Astrocyte (in vitro differentiated cells and primary cell): Measurements from ENCODE around the gene ZNF730. TPM values are rescaled to one million over a fixed set of nuclear protein-coding genes. Genes with fewer than 3 reads are reported as not detected.

Experiments
- DNase-seq: peaks from one replicate; pipeline ENCODE4 v3.0.0-alpha.2; 2010; ENCODE audit warnings: low read depth
- FAIRE-seq: peaks from 2 replicates; lab custom pipeline; 2011; peaks lifted over from hg19 to GRCh38; lab: Jason Lieb, UNC
- H2AFZ ChIP-seq: 2 replicates; pipeline ENCODE4 v1.6.0; 2012; ENCODE audit warnings: low read depth, low read length, inconsistent platforms
- H3K27ac ChIP-seq: 2 replicates; pipeline ENCODE4 v1.5.1; 2011; ENCODE audit warnings: low read depth, low read length, inconsistent platforms
- H3K27me3 ChIP-seq: 2 replicates; pipeline ENCODE4 v1.6.0; 2011; ENCODE audit warnings: low read length, inconsistent platforms; ENCODE audit not compliant: insufficient read depth
- H3K36me3 ChIP-seq: 2 replicates; pipeline ENCODE4 v1.5.1; 2011; ENCODE audit warnings: low read length, inconsistent platforms; ENCODE audit not compliant: insufficient read depth
- H3K4me1 ChIP-seq: 2 replicates; pipeline ENCODE4 v1.5.1; 2011; ENCODE audit warnings: low read length, inconsistent platforms; ENCODE audit not compliant: insufficient read depth
- H3K4me2 ChIP-seq: 2 replicates; pipeline ENCODE4 v1.6.0; 2012; ENCODE audit warnings: low read length, inconsistent platforms
- H3K4me3 ChIP-seq: 2 replicates; pipeline ENCODE4 v1.5.1; 2011; ENCODE audit warnings: low read depth, mild to moderate bottlenecking, low read length, inconsistent platforms; ENCODE audit not compliant: insufficient read depth
- H3K79me2 ChIP-seq: 2 replicates; pipeline ENCODE4 v1.6.0; 2012; ENCODE audit warnings: mild to moderate bottlenecking, low read length, inconsistent platforms; ENCODE audit not compliant: insufficient read depth
- H3K9ac ChIP-seq: 2 replicates; pipeline ENCODE4 v1.6.0; 2012; ENCODE audit warnings: mild to moderate bottlenecking, low read length, inconsistent platforms
- H3K9me3 ChIP-seq: 2 replicates; pipeline ENCODE4 v1.5.1; 2012; ENCODE audit warnings: low read depth, mild to moderate bottlenecking, low read length, inconsistent platforms; ENCODE audit not compliant: insufficient read depth
- H4K20me1 ChIP-seq: 2 replicates; pipeline ENCODE4 v1.6.0; 2012; ENCODE audit warnings: low read length, inconsistent platforms; ENCODE audit not compliant: insufficient read depth
- H3K27ac Mint-ChIP-seq: one replicate; pipeline ENCODE4 v1.8.0; 2021; ENCODE audit warnings: mild to moderate bottlenecking, mixed read lengths; ENCODE audit not compliant: unreplicated experiment
- H3K27me3 Mint-ChIP-seq: one replicate; pipeline ENCODE4 v1.8.0; 2021; ENCODE audit warnings: low read depth, mixed read lengths; ENCODE audit not compliant: unreplicated experiment
- H3K36me3 Mint-ChIP-seq: one replicate; pipeline ENCODE4 v1.8.0; 2021; ENCODE audit warnings: low read depth, mixed read lengths; ENCODE audit not compliant: unreplicated experiment
- H3K4me1 Mint-ChIP-seq: one replicate; pipeline ENCODE4 v1.8.0; 2021; ENCODE audit warnings: low read depth, mixed read lengths; ENCODE audit not compliant: unreplicated experiment
- H3K4me3 Mint-ChIP-seq: one replicate; pipeline ENCODE4 v1.8.0; 2021; ENCODE audit warnings: mild to moderate bottlenecking, moderate library complexity, mixed read lengths; ENCODE audit not compliant: unreplicated experiment
- H3K9me3 Mint-ChIP-seq: one replicate; pipeline ENCODE4 v1.8.0; 2021; ENCODE audit warnings: mild to moderate bottlenecking, mixed read lengths; ENCODE audit not compliant: unreplicated experiment
- EZH2 ChIP-seq: IDR thresholded peaks from 2 replicates; pipeline ENCODE4 v1.6.1; 2012; ENCODE audit warnings: mild to moderate bottlenecking, low read length, inconsistent platforms; ENCODE audit not compliant: insufficient read depth
- total RNA-seq: library from RNA; stranded (reverse); gene quantifications from 2 replicates; pipeline ENCODE4 v1.2.1, GENCODE V29; 2021
- TF ChIP-seq, protein P1 (sequence below): IDR thresholded peaks from 2 replicates; pipeline ENCODE4 v1.5.1; 2011; ENCODE audit warnings: low read depth, mild to moderate bottlenecking, inconsistent platforms, low read length, moderate library complexity; ENCODE audit not compliant: insufficient read depth

Gene ZNF730
- total RNA-seq, 1 donor from 2014 or later = 2.8 TPM

DNA sequence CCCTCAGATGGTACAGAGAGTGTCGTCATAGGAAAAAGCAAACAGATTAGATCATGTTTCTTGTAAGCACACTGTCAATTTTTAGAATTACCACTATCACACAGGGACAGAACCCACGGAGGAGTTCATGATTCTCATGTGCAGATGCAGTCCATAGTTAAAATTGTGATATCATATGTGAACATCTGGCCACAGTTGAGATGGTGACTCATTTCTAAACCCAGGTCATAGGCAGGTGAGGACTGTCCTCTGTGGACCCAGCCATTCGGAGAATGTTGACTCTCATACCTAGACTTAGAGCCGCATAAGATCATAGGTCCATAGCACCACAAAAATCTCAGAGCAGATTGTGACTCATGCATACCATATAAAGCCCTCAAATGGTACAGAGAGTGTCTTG lies 17.8 kb upstream of the ZNF730 start:
- peaks cover 24% of the 10 kb centered on the region for H3K36me3 ChIP-seq
- no peak overlapping the region for H3K27ac ChIP-seq
- H3K79me2 ChIP-seq = peaks cover 7% of the 10 kb centered on the region
- Mint-ChIP-seq H3K4me1 (peaks cover 8% of the 10 kb centered on the region), H3K9me3 (peaks cover 3% of the 10 kb centered on the region), H3K4me3 (no peak overlapping the region), H3K27me3 (no peaks in the 10 kb centered on the region), H3K27ac (no peak overlapping the region), H3K36me3 (peaks cover 39% of the 10 kb centered on the region)
- H3K4me1 ChIP-seq = no peaks in the 10 kb centered on the region
- H3K27me3 ChIP-seq = no peaks in the 10 kb centered on the region
- FAIRE-seq (no peak), DNase-seq (peak; percentile 8)
- TF ChIP-seq, protein P1, sequence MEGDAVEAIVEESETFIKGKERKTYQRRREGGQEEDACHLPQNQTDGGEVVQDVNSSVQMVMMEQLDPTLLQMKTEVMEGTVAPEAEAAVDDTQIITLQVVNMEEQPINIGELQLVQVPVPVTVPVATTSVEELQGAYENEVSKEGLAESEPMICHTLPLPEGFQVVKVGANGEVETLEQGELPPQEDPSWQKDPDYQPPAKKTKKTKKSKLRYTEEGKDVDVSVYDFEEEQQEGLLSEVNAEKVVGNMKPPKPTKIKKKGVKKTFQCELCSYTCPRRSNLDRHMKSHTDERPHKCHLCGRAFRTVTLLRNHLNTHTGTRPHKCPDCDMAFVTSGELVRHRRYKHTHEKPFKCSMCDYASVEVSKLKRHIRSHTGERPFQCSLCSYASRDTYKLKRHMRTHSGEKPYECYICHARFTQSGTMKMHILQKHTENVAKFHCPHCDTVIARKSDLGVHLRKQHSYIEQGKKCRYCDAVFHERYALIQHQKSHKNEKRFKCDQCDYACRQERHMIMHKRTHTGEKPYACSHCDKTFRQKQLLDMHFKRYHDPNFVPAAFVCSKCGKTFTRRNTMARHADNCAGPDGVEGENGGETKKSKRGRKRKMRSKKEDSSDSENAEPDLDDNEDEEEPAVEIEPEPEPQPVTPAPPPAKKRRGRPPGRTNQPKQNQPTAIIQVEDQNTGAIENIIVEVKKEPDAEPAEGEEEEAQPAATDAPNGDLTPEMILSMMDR = no peak
- TF ChIP-seq EZH2 = no peak
- no peak overlapping the region for H2AFZ ChIP-seq
- H3K9me3 ChIP-seq = peaks cover 3% of the 10 kb centered on the region
- no peak overlapping the region for H3K4me3 ChIP-seq
- no peak overlapping the region for H3K9ac ChIP-seq
- H3K4me2 ChIP-seq = no peak overlapping the region
- no peaks in the 10 kb centered on the region for H4K20me1 ChIP-seq

DNA sequence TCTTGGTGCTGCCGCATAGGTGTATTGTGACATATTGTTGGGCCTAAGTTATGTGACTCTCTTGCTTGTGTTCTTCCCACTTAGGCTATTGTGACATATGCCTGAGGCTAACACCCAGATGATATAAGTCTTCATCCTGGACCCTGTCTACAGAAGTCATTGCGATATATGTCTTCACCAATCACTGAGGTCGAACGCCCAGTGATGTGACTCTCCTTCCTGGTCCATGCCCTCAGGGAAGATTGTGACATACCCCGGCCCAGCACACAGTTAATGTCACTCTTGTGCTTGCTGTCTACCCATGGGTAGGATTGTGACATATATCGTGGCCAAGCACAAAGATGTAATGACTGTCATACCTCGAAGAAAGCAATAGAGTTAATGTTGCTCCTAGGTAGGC lies 16.9 kb upstream of the ZNF730 start:
- Mint-ChIP-seq H3K27me3 (no peaks in the 10 kb centered on the region), H3K36me3 (peaks cover 37% of the 10 kb centered on the region), H3K9me3 (peaks cover 3% of the 10 kb centered on the region), H3K4me3 (no peak overlapping the region), H3K4me1 (peaks cover 8% of the 10 kb centered on the region), H3K27ac (no peak overlapping the region)
- DNase-seq (no peak), FAIRE-seq (no peak)
- no peaks in the 10 kb centered on the region for H3K27me3 ChIP-seq
- H3K4me2 ChIP-seq = no peak overlapping the region
- peaks cover 3% of the 10 kb centered on the region for H3K9me3 ChIP-seq
- H2AFZ ChIP-seq = no peak overlapping the region
- TF ChIP-seq, protein P1 = no peak
- TF ChIP-seq EZH2 = no peak
- peaks cover 23% of the 10 kb centered on the region for H3K36me3 ChIP-seq
- H3K9ac ChIP-seq = no peak overlapping the region
- H3K4me1 ChIP-seq = no peaks in the 10 kb centered on the region
- H3K79me2 ChIP-seq = peaks cover 3% of the 10 kb centered on the region
- no peaks in the 10 kb centered on the region for H4K20me1 ChIP-seq
- no peak overlapping the region for H3K4me3 ChIP-seq
- H3K27ac ChIP-seq = no peak overlapping the region

DNA sequence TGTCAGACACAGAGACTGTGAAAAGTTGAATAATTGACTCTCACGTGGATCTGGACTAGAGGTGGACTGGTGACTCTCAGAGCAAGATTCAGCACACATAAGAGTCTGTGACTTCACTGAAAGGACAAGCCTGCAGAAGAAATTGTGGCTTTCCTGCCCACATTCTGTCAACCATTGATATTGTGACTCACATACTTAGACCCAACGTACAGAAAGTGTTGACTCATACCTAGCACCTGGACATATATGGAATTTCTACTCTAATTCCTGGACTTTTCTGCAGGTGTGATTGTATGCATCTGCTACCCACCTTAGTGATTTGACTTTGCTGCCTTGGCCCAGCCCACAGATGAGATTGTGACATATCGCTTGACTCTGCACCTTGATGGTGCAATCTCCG lies 15.6 kb upstream of the ZNF730 start:
- Mint-ChIP-seq H3K27ac (no peak overlapping the region), H3K4me1 (peaks cover 8% of the 10 kb centered on the region), H3K36me3 (peaks cover 31% of the 10 kb centered on the region), H3K9me3 (peaks cover 3% of the 10 kb centered on the region), H3K4me3 (no peak overlapping the region), H3K27me3 (no peaks in the 10 kb centered on the region)
- DNase-seq (peak; percentile 6), FAIRE-seq (no peak)
- Histone ChIP-seq H3K4me2 (no peak overlapping the region), H3K9ac (no peak overlapping the region), H3K9me3 (peaks cover 3% of the 10 kb centered on the region), H3K4me3 (no peak overlapping the region), H4K20me1 (no peaks in the 10 kb centered on the region), H3K4me1 (no peaks in the 10 kb centered on the region), H3K79me2 (no peaks in the 10 kb centered on the region), H3K27ac (no peak overlapping the region), H3K27me3 (no peaks in the 10 kb centered on the region), H2AFZ (no peak overlapping the region), H3K36me3 (peaks cover 14% of the 10 kb centered on the region)
- TF ChIP-seq, protein P1 = no peak
- TF ChIP-seq EZH2 = no peak
